NCI-H526 treated with DMSO at 0.1 percent for 48 hours (cell line): ENCODE measurements around the gene METTL14.
"Not testable (repeated sequence)": the region's sequence is repeated elsewhere in the genome, so short reads cannot be mapped to it uniquely, and the experiment has no call there.

Experiments used
- DNase-seq: peaks from one replicate; lab custom pipeline; 2025; lab: John Stamatoyannopoulos, UW

Gene METTL14

DNA sequence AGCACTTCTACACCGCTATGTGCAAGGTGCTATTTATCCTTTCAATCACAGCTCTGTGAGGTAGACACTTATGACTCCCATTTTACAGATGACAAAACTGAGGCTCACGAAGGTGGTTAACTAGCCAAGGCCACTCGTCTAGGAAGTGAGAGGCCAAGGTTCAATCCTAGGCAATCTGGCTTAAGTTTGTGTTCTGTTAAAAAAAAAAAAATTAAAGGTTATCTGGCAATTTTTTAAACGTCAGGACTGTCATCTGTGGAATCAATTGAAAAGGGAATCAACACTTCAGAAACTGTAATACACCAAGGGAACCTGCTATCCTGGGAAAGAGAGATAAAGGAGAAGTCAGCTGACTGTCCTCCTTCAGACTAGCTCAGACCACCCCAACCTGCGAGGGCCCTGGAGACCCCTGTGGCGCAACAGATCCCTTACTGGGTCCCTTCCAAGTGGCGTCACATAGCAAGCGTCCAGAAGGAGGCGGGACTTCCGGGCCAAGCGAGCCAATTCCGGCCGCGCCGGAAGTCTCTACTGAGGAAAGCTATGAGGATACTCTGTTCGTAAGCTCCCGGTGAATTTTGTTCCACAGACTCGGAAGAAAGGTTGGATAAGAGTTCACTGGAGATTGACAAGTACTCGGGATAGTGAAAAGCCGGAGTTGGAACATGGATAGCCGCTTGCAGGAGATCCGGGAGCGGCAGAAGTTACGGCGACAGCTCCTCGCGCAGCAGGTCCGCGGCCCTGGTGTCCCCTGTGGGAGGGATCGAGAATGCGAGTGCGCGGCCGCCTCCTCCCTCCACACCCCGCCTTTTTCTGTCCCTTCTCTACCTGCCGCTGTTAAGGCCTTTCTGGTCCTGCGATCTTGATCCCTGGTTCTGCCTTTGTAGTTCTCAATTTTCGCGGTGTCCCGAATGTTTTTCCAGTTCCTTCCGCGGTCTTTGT lies at the start of gene METTL14:
METTL14 (plus strand) TSS at position 520 of the 939 bp plus-strand sequence; CDS start at position 663, 143 bp downstream.
- peak; percentile 79 for DNase-seq

DNA sequence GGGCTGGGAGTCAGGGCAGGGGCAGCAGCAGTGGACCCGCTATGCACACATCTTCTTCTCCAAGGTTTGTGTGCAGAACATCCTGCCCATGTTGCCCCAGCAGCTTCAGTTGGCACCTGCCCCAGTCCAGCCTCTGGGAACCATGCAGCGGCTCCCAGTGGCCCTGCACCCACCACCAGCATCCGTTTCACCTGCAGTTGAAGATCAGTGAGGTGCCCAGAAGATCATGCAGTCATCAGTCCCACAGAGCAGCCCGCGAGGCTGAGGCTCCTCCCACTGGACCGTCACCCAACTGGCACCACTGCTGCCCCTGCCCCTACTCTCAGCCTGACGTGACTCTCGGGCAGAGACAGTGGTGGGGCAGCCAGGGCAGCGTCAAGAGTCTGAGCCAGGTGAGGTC lies 49.1 kb upstream of the METTL14 start:
- DNase-seq = not testable (repeated sequence)

- DNase-seq = not testable (repeated sequence)
Measured at GRCh38 chr4:118664665-118665064, 20.5 kb upstream of the METTL14 start.

GRCh38 chr4:118669220-118669619 lies 16.0 kb upstream of the METTL14 start:
- DNase-seq = not testable (repeated sequence)

DNA sequence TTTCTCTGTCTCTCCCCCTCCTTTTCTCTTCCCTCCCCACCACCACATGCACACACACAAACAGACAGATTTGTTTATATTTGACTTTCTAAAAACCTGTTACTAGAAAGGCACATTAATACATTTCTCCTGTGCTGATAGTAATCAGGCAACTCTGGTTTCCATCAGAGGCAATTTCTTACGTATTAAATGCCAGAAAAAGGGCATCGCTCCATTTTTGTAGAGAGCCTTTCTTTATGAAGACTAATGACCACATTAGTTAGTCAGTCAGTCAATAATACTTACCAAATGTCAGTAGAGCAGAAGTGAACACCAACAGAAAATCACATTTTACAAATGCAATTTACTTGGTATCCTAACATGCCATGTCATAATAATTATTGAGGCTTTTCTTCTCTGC lies 14.2 kb upstream of the METTL14 start:
- DNase-seq = not testable (repeated sequence)

DNA sequence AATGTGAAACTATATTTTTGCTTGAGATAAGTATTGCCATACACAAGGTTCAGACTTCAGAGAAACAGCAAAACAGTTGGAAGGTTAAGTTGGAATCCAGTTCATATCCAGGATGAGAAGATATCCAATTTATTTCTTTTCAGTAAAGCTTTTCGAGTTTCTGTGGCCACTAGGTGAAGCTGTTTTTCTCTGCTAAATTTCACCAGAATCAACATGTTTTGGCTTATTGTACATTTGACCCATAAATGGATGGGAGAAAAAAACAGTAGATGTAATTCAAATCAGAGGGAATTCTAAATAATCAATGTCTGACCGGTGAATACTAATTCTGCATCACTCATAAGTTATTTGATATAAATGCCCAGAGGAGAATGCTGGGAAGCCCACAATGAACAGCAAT lies 9.1 kb upstream of the METTL14 start:
- DNase-seq = no peak

DNA sequence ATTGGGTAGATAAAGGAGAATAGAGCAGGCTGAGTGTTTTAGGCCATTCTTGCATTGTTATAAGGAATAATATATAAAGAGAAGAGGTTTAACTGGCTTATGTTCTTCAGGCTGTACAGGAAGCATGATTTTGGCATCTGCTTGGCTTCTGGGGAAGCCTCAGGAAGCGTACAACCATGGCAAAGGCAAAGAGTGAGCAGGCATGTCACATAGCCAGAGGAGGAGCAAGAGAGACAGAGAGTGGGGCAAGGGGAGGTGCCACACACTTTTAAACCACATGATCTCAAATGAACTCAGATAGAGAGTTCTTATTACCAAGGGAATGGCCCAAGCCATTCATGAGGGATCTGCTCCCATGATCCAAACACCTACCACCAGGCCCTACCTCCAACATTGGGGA lies 4.4 kb upstream of the METTL14 start:
- DNase-seq = no peak

DNA sequence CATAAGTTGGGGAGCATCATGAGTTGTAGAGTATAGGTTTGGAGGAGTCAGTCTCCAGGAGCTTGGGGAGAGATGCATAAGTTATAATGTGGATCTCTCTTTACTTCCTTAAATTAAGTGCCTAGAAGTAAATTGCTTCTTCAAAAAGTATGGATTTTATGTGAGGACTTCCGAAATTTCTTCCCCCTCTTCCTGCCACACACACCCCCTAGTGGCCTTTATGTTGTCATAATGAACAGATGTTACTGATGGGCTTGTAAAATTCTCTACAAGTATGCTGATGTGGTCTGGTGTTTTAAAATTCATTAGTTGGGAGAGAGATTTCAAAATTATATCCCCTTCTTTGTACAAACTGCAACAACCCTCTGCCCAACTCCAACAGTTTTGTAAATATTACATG lies 2.3 kb upstream of the METTL14 start:
- DNase-seq = peak; percentile 9

DNA sequence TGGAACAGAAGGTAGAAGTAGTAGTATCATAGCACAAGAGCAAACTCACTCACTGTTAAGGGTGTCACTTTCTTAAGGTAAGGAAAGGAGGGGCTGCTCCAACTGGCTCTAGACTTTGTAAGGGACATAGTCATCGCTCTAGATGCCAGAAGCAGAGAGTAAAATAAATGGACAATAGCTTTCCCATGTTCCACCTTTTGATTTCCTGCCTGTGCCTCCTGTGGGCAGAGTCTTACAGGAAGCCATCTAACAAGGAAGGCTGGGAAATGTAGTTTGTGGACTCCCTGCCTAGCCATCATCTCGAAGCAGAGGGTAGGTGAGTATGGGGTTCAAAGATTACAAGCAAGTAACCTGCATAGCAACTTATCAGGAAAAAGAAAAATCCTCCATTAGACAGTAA lies 1.7 kb upstream of the METTL14 start:
- no peak for DNase-seq

DNA sequence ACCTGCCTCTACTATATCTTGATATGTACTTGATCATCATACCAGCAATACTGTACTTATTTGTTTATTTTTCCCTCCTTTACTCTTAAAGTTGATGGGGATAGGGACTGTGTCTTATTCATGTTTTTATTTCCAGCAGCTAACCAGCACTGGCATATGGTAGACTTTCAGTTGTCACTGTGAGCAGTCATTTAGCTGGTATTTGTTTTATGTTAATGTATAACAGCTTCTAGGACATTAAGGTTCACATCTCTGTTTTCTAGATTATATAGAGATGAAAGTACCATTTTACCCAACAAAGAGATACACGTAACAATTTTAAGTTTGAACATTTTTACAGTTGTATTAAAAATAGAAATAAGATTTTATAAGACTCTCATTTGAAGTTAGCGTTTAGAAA lies 17.9 kb downstream of the METTL14 start:
- no peak for DNase-seq

DNA sequence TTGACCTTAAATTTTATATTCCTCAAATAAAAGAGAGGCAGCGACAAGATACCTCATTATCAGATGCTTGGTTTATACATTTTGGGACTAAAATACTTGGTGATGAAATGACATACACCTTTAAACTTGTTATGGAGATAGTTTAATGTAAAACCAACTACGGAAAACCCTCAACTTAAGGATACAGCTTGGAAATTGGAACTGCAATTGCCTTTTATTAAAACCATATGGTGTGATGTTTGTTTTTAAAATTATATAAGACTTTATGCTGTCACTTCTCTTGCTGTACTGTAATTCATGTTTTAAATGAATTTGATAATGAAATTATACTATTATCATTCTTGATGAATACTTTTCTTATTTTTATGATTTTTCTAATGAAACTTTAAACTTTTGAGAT lies 25.9 kb downstream of the METTL14 start:
- DNase-seq = no peak

DNA sequence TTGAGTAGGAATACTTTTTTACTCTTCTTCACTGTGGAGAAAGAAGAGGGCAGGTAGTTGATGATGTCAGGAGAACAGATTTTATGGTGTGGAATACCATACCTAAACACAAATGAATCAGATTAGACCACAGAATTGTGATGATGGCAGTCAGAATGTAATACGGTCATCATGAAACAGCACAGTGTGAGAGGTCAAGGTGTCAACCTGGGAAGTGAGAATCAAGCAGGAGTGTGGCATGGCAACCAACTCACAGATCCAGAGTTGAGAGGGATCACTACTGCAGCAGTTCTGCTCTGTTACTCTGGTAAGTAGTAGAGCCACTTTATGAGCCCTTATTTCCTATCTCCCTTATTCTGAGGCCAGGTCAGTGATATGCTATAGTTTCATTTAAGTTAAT lies 27.7 kb downstream of the METTL14 start:
- no peak for DNase-seq

DNA sequence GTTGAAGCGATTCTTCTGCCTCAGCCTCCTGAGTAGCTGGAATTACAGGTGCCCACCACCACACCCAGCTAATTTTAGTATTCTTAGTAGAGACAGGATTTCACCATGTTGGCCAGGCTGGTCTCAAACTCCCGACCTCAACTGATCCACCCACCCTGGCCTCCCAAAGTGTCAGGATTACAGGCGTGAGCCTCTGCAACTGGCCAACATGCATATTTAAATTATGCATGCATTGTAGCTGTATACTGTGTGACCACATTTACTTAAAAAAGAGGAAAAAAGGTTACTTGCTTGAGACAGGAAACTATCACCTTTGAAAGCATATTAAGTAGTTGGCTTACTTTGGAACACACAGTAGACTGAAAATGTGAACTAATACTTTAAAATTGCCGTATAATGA lies 29.5 kb downstream of the METTL14 start:
- no peak for DNase-seq

GRCh38 chr4:118716304-118716703 lies 31.1 kb downstream of the METTL14 start:
- no peak for DNase-seq

DNA sequence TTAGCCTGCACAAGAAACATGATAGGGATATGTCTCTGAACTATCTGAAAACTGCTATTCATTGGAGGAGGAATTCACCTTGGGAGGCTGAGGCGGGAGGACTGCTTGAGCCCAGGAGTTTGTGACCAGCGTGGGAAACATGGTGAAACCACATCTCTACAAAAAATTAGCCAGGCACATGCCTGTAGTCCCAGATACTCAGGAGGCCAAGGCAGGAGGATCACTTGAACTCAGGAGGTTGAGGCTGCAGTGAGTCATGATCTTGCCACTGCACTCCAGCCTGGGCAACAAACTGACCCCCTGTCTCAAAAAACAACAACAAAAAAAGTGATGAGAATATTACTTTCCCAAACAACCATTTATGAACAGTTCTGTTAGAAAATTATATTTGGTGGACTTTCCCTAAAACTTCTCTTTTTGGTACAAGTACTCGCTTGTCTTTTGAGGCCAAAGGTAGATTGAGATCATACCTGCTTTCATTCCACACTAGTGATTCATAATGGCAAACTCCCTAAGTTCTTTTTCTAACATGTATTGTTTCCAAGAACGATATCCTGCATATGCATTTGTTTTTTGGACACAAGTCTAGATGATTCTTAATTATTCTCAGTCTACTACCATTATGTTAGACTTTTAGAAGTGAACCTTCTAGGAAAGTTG lies 33.4 kb downstream of the METTL14 start:
- DNase-seq = no peak

- no peak for DNase-seq
Measured at GRCh38 chr4:118721752-118722151, 36.6 kb downstream of the METTL14 start.

GRCh38 chr4:118723369-118723768 lies 38.2 kb downstream of the METTL14 start:
- DNase-seq = no peak

- DNase-seq = no peak
Measured at GRCh38 chr4:118727360-118727759, 42.2 kb downstream of the METTL14 start.

GRCh38 chr4:118729287-118730286 lies 44.4 kb downstream of the METTL14 start:
- DNase-seq = no peak

- DNase-seq = no peak
Measured at GRCh38 chr4:118730683-118731082, 45.5 kb downstream of the METTL14 start.

DNA sequence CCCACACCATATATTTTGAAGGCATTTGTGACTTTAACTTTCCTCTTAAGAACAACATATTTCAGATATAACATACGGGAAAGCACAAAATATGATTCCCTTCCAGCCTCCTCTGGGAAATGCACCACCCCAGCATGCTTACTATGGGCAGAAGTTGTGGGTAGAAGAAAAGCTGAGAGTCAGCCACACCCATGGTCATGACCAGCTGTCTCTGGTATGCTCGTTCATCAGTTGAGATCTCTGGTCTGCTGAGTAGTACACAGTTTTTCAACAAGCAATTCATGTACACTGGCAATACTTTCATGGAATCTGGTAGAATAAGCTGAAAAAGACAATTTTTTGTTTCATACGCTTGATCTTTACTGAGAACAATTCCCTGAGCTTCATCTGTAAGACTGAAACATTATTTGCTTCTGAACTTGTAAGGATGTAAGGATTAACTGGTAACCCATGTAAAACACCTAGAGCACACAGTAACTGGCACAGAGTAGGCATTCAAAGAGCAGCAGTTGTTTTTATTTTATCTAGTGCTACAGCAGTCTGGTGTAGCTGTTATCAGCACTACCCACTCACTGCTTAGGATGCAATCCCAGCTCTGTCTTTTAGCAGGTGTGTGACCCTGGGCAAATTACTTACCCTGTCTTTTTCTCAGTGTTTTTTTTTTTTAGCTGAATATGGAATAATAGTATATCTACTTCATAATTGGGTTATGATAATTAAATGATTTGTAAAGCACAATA lies 47.6 kb downstream of the METTL14 start:
- no peak for DNase-seq
